ENCODE measurements around the gene TWSG1.

GRCh38 chr18:9429662-9429993 lies 95.1 kb downstream of the TWSG1 start:
- TF ChIP-seq CTCF (conservative IDR thresholded peaks at IDR 0.05; ENCODE audit: low read length) = no peak
- no peak for TF ChIP-seq EZH2phosphoT487 (IDR thresholded peaks at IDR 0.05; ENCODE audit: borderline replicate concordance)
